GM10266 (cell line): ENCODE results near the gene SULT4A1.
"Not testable (repeated sequence)": the region's sequence is repeated elsewhere in the genome, so short reads cannot be mapped to it uniquely, and the experiment has no call there.

Experiments used
- DNase-seq: peaks from one replicate; pipeline ENCODE4 v3.0.0; 2012; ENCODE audit errors: extremely low spot score
- CTCF ChIP-seq: IDR thresholded peaks from 2 replicates; pipeline ENCODE4 v1.5.1; 2012; ENCODE audit warnings: mild to moderate bottlenecking, low read depth; ENCODE audit not compliant: control insufficient read depth, insufficient read depth; ENCODE audit errors: missing control alignments

Gene SULT4A1

GRCh38 chr22:43862074-43862881, at the start of gene SULT4A1:
SULT4A1 (minus strand) TSS chr22:43862513; CDS start chr22:43862382, 131 bp downstream.
- no peak for DNase-seq
- no peak for TF ChIP-seq CTCF

GRCh38 chr22:43911351-43911750, 49.0 kb upstream of the SULT4A1 start:
- no peak for TF ChIP-seq CTCF
- DNase-seq: no peak

GRCh38 chr22:43910178-43910695, 47.9 kb upstream of the SULT4A1 start:
- DNase-seq: no peak

GRCh38 chr22:43909708-43910107, 47.4 kb upstream of the SULT4A1 start:
- no peak for TF ChIP-seq CTCF
- no peak for DNase-seq

More at GRCh38 chr22:43910178-43910695, 47.9 kb upstream of the SULT4A1 start:
- no peak for TF ChIP-seq CTCF

- no peak for DNase-seq
- TF ChIP-seq CTCF: no peak
Observed at GRCh38 chr22:43905681-43906080, 43.4 kb upstream of the SULT4A1 start.

GRCh38 chr22:43904412-43904811, 42.1 kb upstream of the SULT4A1 start:
- DNase-seq: not testable (repeated sequence)

GRCh38 chr22:43903033-43903432, 40.7 kb upstream of the SULT4A1 start:
- DNase-seq: not testable (repeated sequence)

- no peak for TF ChIP-seq CTCF
- no peak for DNase-seq
Observed at GRCh38 chr22:43901976-43902643, 39.8 kb upstream of the SULT4A1 start.
